GM19351 (cell line): ENCODE data around the gene RFX5.
A peak's percentile ranks its signal among the peaks of the same experiment; 100 is the strongest.
"Not testable (repeated sequence)": the region's sequence is repeated elsewhere in the genome, so short reads cannot be mapped to it uniquely, and the experiment has no call there.

Experiments used
- ATAC-seq: cut with Tn5 transposase; IDR thresholded peaks from one replicate; pipeline ENCODE4 v1.9.1; 2021; ENCODE audit warnings: mild to moderate bottlenecking, moderate library complexity; ENCODE audit not compliant: unreplicated experiment

The RFX5 gene

DNA sequence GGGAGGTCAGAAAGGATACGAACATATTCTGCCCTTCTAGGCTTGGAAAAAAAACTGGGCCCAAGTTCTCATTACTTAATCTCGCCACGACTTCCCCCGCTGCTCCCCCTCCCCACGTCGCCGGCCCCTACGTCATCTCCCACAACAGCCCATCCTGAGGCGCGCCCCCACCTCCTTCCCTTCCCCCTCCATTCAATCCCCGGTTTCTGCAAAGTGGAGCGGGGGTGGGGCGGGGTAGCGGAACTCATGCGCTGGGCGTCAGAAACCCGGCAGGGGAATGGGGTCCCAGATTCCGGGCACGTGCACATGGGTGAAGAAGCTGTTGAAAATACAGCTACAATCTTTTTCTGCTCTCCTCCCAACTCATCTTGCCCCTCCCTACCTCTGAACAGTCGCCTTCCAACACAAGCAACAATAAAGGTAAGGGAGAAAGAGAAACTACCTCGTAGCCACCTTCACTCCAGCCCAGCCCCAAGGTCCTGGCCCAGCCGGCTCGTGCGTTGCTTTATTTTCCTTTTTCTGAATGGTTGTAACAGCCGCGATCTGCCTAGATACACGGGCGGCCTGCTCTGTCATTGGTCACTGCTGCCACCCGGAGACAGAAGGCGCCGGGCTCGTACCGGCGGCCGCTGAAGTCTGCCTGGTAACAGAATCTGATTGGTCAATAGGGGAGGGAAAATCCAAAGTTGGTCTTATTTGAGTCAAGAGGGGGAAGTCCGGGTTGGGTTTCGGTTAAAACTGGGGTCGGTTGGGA is at the start of gene RFX5:
Gene RFX5, minus strand, starts transcription at position 484 of the 754 bp plus-strand sequence. CDS start 932 bp downstream, outside the sequence.
- peak; percentile 90 for ATAC-seq

DNA sequence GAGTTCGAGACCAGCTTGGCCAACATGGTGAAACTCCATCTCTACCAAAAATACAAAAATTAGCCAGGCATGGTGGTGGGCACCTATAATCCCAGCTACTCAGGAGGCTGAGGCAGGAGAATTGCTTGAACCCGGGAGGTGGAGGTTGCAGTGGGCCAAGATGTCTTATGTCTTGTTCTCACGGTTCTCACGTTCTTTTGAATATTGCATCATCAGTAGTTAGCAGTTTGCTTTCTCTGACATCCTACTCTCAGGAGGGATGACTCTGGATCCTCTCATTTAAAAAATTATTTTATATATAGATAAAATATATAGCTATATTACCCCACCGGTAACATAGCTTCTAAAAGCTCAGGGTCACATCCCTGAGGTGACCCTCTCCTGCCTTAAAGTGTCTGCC is 49.2 kb upstream of the RFX5 start:
- ATAC-seq, result not testable (repeated sequence)

DNA sequence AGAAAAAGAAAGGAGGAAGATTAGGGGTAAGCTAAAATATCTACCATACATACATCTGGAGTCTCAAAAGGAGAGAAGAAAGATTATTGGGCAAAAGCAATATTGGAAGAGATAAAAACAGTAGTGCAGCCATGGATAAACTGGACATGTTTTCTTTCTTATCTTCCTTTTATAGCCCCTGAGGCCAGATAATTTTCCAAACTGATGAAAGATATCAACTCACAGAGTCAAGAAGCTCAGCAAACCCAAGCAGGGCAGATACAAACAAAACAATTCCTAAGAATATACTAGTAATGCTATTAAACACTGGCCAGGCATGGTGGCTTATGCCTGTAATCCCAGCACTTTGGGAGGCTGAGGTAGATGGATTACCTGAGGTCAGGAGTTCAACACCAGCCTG is 46.5 kb upstream of the RFX5 start:
- ATAC-seq, result no peak

DNA sequence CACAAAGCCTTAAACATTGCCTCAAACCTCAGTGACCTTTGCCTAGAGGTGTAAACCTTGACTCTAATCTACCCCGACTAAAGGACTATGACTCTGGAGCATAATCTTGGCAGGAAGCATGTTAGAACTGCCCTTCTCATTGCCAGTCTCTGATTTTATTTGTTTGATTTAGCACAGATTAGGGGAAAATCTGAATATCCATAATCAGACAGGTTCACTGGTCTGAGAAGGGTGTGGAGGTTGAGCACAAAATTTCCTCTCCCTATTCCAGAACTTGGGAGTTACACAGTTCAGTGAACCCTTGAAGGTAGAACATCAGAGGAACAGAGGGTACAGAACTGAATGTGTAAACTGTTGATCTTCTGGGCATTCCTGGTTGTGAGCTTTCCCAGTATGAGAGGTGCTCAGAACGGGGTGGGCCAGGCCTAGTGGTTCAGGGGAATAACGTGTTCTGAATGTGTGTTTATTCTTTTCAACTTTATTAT is 44.1 kb upstream of the RFX5 start:
- no peak for ATAC-seq

DNA sequence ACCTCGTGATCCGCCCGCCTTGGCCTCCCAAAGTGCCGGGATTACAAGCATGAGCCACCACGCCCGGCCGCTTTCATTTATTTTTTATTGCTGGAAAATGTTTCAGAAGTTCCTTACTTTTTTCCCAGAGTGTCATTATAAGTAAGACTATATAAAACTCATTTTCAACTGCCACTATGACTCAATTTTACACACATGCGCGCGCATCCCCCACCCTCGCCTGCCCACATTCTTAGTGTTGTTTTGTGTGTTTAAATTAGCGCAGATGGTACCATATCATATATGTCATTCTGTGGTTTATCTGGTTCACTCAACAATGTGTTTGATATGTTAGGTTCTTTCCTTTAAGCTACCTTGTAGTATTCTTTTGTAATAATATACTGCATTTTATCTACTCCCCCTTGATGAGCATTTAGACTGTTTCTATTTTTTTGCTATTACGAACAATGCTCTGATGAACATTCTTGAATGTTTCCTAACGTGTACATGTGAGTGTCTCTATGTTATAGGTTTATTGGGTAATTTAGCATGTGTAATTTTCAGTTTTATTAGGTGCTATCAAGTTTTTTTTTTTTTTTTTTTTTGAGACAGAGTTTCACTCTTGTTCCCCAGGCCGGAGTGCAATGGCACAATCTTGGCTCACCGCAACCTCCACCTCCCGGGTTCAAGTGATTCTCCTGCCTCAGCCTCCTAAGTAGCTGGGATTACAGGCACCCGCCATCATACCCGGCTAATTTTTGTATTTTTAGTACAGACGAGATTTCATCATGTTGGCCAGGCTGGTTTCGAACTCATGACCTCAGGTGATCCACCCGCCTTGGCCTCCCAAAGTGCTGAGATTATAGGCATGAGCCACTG is 43.4 kb upstream of the RFX5 start:
- ATAC-seq, result not testable (repeated sequence)

DNA sequence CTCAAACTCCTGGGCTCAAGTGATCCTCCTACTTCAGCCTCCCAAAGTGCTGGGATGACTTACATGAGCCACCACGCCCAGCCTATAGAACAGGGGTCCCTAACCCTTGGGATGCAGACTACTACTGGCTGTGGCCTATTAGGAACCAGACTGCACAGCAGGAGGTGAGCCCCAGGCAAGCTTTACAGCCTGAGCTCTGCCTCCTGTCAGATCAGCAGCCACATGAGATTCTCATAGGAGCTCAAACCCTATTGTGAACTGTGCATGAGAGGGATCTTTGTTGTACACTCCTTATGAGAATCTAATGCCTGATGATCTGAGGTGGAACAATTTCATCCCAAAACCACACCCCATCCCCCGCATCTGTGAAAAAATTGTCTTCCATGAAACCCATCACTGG is 39.0 kb upstream of the RFX5 start:
- no peak for ATAC-seq

DNA sequence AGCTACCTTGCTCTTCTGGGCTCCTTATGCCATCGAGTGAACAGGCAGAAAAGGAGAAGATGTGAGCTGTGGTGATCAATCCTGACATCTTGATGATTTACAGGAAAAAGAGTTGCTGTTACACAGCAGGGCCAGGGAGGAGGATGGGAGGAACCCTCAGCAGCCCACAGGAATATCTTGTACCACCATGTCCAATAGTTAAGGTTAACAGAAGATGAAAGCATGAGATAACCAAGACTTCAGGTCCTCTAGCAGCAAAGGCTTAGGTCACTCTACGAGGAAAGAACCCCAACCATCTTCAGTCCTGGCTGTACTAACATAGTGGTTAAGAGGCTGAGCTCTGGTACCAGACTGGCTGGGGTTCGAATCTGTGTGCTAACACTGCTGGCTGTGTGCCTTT is 37.5 kb upstream of the RFX5 start:
- ATAC-seq, result no peak

DNA sequence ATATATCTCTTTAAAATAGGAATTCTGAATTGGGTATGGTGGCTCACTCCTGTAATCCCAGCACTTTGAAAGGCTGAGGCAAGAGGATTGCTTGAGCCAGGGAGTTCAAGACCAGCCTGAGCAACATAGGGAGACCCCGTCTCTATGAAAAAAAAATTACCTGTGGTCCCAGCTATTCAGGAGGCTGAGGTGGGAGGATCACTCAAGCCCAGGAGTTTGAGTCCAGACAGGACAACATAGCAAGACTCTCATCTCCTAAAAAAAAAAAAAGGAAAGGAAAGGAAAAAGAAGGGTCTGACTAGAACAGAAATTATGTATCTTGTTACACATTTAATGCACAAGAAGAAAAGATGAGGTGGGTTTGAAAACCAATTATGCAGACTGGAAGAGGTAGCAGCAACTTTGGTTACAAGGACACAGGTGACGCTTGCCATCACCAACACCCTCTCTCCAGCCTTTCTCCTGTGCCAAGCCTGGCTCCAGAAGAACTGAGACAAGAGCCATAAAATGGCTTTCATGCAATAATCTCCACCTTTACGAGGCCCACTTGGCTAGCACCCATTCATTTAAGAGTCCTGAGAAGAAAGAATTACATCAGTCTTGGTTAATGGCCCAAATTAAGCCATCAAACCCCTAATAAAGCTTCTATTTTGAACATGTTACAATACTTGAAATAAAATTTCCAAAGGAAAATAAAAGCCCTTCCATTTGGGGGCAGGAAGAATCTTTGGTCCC is 30.3 kb upstream of the RFX5 start:
- no peak for ATAC-seq

DNA sequence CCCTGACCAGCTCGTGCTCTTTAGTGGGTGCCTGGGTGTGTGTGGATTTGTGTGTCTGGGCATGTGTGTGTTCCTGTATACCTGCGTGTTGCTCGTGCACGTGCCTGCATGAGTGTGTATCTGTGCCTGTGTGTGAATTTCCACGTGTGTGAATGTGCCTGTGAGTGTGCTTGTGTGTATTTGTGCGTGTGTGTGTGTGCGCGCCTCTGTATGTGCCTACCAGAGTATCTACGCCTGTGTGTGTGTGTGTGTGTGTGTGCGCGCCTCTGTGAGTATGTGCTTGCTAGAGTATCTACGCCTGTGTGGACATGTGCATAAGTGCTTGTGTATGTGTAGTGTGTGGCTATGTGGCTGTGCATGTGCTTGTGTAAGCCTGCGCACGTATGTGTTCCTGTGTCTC is 26.1 kb upstream of the RFX5 start:
- no peak for ATAC-seq

DNA sequence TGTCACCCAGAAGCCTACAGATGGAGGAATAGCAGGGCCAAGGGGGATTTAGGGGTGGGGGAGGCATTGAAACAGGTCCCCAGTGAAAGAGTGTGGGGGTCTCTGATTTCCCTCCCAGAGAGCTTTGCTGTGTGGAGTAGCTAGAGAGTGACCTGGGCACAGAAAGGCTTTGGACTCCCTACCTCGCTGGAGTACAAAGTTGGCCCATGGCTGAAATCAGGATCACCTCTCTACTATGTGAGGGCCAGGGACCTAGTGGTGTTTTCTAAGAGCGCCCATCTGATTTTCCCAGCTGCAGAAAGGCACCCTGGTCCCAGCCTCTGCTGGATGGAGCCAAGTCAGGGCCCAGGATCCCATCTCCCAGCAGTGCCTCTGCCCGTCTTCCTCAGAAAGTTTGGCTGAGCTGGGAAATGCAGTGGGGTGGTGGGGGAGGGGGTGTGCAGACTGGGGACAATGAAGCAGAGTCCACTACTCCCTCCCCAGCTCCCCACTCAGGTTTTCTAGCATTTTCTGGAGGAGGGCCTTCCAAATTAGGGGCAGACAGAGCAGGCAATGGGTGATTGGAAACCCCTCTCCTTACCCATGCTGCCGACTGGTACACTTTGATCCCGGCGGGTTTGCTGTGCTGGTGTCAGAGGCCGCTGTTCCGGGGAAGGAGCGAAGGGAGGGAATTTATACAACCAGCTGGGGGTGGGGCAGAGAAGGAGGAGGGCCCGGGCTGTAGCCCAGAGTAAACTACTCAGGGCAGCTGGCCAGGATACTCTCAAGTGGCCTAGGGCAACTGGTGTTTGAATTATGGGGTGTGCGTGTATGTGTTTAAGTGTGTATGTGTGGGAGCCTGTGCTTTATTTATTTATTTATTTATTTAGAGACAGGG is 25.2 kb upstream of the RFX5 start, which contains the start of gene SELENBP1:
Gene SELENBP1, minus strand, starts transcription at position 648 of the 877 bp plus-strand sequence. Its CDS starts 64 bp downstream, at position 584.
- ATAC-seq, result no peak

DNA sequence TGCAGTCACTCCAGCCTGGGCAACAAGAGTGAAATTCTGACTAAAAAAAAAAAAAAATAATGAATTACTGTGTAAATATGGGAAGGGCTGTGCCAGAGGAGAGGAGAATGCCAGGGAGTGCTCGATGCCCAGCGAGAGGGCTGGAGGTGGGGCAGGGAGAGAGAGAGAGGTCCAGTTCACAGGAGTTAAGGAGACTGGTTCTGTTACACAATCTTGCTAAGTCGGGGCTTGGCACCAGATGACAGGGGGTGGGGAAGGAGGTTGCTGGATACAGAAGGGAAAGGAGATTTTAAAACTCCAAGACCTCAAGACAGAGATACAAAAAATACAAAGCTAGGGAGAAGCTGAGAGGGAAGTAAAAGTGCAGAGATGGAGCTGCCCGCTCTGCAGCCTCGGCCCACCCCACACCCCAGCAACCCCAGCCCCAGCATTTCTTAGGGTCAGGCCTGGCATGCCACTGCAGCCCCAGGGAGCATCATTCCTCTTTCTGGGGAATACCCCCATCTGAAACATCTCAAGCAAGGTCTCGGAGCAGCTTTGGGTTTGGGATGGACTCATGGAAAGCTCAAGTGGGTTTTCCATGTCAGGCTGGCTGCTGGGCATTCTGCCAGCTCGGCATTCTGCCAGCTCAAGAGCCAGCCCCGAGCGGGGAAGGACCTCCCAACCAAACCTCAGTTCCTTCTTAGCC is 24.5 kb upstream of the RFX5 start:
- ATAC-seq, result no peak

DNA sequence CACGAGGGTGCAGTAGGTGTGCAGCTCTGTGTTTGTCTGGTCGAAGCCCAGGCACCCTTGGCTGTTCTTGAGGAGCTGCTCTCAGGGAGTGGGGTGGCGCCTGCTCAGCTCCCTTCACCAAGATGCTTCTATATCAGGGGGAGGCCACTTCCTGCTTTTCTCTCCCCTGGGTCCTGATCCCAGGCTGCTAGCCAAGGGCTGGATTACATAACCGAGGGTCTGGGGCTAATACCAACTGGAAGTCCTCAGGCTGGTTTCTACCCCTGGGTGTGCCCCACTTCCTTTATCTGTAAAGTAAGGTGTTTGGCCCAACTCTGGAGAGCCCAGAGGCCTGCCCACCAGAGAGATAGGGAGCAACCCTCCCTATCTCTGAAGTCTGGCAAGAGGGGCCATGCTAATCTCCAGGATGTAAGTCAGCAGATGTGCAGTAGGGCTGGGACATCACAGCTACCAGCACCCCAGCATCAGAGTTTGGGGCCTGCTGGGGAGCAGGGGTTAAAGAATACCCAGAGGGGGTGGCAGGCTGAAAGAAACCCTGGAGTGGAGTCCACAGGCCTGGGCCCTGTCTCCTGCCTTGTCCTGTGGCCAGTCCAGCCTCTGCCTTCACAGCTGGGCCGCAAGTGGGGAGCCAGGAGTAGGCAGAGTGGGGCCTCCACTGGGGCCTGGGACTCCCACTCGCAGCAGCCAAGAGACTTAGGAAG is 23.3 kb upstream of the RFX5 start:
- no peak for ATAC-seq

DNA sequence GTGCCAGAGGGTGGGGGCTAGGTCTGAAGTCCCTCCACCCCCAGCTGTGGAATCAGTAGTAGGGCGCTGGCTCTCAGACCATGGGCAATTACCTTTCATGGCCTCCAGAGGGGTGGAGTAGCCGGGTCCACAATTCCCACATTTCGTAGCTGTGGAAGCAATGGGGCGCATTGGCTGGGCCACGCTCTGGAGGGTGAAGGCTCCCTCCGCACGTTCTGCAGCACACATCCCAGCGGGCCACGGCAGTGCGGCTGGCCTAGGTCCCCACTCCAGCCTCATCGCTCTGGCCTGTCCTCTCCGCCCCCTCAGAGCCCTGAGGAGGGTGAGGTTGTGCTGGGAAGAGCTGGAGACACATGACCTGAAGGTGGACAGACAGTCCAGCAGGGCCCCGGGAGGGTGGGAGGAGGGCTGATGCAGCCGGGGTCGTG is 22.6 kb upstream of the RFX5 start:
- ATAC-seq, result no peak

DNA sequence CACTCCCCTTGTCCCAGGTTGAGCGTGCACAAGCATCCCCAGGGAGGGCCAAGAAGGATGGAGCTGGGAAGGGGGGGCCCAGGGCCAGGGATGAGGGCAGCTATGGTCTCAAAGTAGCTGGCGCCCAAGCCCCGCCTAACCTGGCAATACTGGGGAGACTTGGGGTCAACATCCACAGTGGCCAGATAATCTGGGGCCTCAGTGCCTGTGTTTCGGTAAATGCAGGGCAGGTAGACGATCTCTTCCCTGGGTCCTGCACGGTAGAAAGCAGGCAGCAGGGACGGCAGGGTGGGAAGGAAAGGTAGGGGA is 22.2 kb upstream of the RFX5 start:
- ATAC-seq, result no peak

DNA sequence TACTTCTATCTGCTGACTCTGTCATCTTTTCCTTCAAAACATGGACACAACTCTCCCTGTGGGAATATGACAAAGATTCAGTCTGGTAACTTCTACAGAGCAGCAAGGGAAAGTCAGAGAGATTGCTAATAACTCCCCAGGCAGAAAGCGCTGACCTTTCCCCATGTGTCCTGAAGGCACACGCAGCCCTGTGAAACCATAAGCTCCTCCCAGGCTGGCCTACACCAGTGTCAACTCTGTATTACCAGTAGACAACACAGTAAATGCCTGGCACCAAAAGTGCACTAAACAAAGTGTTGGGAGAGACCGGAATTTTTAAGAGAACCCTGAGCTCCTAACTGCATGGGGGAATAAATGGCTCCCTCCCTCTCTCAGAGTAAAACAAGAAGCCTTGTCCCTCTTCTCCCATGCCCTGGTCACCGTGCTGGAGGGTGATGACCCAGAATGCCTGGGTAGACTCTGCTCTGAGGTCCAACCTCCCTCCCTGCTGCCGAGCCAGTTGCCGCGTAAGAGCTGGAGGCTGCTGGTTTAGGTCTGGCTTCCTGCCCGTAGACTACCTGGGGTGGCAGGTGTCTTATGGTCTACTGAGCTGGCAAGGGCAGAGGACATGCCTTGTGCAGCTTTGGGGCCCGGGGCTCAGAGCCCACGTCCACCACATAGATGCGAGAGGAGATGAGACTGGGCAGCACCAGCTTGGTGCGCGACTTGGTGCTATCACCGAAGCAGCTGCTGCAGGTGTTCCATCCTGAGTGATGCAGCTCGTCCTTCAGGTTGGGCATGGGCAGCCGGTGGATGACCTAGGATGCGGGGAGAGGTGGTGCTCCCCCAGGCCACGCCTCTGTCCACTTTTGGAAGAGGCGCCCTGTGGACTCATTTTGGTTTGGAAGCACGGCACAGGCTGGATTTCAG is 21.6 kb upstream of the RFX5 start:
- no peak for ATAC-seq

DNA sequence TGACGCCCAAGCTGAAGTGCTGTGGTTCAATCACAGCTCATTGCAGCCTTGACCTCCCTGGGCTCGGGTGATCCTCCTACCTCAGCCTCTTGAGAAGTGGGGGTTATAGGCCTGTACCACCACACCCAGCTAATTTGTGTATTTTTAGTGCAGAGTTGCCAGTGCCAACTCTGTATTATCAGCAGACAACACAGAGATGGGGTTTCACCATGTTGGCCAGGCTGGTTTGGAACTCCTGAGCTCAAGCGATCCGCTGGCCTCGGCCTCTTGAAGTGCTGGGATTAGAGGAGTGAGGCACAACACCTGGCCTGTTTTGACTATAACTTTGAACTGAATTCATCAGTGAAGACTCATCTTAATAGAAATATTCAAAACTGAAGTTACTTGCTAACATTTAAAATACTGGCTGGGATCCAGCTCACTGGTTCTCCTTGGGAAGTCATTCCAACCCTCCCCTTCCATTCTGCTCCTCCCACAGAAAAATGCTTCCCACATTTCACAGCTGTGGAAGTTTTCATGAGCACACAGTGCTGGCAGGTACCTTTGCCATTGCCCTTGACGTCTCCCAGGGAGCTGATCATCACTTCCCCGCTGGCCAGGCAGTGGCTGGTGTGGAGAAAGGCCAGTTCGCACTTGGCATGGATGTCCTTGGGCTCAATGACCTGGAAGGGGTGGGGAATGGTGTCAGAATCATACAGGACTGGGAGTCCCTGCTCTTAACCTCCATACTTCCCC is 20.8 kb upstream of the RFX5 start:
- ATAC-seq, result no peak

DNA sequence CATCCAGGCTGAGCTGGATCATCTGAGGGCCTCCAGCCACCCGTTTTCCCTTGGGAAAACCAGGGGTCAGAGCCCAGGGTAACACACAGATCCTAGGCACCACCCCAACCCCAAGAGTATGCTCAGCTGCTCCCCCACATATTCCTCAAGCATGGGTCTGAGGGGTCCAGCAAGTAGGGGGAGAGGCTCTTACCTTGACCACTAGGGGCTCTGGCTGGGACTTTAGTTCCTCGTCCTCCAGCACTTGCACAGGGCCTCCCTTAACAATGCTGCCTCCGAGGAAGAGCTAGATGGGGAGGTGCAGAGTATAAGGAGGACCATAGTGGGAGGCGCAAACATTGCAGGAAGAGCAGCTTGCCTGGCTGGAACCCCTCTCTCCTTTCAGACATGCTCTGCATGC is 17.9 kb upstream of the RFX5 start:
- ATAC-seq, result no peak
